Stimulated activated CD4-positive, alpha-beta T cell treated with anti-CD3 and anti-CD28 coated beads, Interleukin-1b, Interleukin-23, amount 100 ng/mL, for 1 hour (primary cell): ENCODE data around the gene RBFOX2.

Source experiments
- DNase-seq, 2 donors: peaks; one replicate each; pipeline ENCODE4 v3.0.0-alpha.2; 2020; ENCODE audit warnings: low read depth in 2 of 2

The RBFOX2 gene

DNA sequence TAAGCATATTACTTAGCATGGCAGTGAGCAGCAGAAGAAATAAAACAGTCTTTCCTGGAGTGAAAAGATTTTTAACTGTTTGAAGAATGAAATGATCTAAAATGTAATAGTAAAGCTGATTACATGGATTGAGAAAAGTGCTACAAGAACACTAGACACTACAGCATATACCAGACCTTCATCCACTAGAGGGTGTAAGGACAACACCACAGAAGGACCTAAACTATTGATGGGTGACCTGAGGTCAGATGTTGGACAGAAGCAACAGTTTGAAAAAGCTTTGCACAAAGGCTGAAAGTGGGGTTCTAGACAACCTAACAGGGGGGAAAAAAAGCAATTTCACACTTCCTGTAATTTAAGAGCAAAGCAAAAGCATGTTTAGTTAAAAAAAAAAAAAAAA is 97.7 kb downstream of the RBFOX2 start:
- no peak for DNase-seq

DNA sequence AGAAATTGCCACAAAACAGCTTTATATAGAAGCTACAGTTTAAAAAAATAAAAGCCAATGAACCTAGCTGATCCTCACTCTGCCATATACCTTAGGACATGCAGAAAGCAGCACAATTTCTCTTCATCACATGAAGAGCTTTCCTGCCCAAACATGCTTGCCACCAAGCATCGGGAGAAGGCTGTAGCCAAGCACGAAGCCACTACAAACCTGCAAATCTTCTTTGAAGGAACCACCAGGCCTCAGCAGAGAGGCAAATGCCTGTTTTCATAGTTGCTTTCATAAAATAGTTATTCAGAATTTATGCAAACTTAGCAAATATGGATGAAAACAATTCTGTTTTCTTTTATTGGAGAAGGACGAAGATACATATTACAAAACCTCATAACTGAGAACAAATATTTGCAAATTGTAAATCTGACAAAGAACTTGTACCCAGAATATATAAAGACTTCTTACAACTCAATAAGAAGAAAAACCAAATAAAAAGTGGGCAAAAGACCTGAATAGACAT is 100.3 kb downstream of the RBFOX2 start:
- no peak for DNase-seq

DNA sequence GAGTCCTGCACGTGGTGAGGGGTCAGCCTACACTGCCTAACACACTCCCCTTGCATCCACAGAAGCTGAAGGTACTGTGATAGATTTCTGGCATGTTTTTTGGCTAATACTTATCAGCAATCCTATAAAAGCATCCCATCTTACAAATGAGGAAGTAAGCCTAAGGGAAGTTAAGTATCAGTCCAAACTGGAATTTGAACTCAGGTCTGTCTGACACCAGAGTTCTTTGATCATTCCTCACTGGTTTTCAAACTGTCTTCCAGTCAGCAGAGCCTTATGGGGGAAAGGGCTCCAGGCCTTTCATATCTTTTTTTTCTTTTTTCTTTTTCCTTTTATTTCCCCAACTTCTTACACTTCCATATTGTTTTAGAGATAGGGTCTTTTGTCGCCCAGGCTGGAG is 105.6 kb downstream of the RBFOX2 start:
- no peak for DNase-seq

DNA sequence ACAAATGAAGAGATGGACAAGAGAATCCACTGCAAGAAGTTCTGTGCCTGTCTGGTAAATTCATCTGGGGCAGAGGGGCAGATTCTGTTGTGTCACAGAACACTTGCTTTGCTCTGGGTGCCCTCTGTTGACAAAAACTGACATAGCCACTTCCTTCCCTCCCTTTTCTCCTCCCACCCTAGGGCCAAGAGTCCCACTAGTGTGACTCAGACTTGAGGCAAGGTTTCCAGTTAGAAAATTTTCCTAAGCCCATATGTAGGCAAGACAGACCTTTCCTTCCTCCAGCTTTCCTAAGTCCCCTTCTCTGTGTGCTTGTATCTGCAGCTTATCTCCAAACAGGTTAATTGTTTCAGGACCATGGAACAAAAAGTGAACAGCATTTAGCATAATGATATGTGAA is 106.8 kb downstream of the RBFOX2 start:
- DNase-seq, result no peak

DNA sequence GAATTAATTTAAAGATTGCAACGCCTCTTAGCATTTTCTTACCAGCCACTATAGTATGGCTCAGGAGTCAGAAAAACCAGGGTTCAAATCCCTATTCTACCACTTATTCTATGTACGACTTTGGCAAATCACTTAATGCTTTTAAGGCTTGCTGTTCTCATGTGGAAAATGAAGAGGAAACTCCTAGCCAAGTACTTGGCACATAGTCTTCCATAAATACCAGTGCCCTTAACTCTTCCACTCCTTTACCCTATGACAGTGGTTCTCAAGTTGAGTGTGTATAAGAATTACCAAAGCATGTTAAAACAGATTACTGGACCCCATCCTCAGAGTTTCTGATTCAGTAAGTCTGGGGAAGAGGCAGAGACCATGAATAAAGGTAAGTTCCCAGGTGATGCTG is 107.6 kb downstream of the RBFOX2 start:
- no peak for DNase-seq

DNA sequence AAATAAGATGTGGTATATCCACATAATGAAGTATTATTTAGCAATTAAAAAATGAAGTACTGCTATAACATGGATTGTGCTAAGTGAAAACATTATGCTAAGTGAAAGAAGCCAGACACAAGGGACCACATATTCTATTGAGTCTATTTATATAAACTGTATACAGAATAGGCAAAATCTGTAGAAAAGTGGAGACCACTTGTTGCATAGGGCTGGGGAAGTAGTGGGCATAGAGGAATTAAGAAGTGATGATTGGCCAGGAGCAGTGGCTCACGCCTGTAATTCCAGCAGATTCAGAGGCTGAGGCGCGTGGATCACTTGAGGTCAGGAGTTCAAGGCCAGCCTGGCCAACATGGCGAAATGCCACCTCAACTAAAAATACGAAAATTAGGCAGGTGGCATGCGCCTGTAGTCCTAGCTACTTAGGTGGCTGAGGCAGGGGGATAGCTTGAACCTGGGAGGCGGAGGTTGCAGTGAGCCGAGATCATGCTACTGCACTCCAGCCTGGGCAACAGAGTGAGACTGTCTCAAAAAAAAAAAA is 109.6 kb downstream of the RBFOX2 start:
- DNase-seq, result no peak

DNA sequence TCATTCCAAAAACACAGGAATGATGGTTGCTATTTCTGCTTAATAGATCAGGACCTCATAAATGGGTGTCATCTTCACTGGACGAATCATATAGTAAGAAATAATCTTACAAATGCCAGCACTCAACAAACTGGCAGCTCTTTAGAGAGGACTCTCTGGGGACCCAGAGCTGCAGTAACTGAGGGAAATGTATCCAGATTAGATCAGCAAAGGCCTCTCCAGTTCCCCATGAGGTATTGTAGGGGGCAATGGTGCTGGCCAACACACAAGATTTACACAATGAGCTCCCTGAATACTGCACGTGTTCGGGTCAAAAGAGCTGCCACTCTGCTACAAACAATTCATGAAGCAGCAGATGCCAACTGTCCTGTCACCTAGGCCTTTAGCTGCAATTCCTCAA is 110.2 kb downstream of the RBFOX2 start:
- no peak for DNase-seq

DNA sequence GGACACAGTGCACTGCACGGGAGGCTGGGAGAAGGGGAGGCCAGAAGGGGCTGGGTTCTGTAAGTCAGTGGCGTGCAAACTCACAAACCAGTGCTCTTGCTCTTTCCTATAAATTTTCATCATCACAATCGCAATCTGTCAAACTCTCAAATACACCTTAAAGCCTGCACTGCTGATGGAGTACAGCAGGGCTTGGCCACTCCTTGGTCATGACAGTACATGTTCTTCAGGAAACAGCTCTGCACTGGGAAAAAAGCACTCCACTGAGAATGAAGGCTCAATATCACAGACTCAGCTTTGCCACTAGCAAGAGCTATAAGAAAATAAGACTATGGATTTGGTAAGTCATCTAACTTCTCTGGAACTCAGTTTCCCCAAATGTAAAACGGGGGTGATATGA is 111.0 kb downstream of the RBFOX2 start:
- DNase-seq, result no peak

DNA sequence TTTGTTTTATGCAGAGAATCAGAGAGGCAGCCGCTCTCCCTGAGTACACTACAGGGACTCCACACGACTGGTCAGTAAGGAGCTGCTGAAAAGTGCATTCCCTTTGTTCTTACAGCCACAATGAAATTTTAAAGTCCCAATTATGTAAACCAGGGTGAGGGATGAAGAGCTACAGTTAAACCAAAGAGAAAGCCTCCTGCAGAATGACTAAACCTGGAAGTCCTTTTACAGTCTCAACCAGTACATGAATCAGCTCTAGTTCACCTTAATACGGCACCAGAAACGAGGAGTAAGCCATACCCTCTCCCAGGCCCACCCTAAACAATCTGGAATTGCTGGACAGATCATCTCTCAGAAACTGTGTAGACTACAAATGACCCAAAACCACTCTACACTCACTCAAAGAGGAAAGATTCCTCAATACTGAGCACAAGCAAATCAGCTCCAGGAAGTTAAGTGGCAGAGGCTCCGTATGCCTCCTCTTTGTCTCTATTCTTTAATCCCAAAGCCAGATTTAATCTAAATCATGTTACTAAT is 113.1 kb downstream of the RBFOX2 start:
- DNase-seq, result no peak

DNA sequence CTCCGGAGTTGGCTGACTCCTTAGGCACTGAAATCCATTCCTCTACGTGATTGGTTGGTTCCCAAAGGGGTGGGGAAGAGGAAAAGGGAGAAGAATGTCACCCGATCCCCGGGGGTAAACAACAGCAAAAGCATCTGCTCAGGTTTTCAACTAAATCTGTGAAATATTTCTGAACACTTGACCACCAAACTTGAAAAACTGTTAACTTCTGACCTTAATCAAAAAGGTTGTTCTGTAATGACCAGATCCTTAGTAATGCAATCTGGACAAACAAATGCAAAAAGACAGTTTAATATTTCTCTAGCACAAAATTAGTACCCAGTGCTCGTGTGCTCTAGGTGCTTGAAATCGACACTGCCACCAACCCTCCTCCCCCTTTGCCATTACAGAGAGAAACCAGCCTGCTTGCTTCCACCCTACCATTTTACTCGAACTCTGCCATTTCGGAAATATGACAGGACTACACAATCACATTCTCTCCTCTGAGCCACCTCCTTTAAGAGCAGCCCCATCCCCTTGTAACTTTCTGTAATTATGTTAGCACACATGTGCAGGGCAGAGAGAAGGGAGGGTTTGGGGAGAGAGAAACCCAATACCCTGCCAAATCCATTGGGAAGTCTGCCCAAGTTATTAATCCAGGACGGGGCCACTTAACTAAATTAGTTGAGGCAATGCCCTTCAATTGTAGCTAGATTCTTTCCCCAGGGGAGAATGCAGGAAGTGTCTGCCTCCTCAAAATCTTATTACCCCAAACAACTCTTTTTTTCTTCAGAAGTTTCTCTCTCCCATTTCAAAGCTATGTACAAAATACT is 113.8 kb downstream of the RBFOX2 start:
- DNase-seq, result no peak

DNA sequence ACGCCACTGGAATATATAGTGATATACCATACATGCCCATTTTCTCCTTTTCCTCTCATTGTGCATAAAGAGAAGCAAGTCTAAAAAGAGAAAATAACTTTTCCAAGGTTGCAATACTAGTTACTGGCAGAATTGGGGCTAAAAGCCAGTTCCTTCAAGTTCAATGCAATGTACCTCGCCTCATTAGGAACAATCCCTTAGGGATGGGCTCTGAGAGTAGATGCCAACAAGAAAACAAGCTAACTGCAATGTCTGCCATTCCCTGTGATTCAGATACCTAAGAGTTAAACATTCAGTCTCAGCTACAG is 114.3 kb downstream of the RBFOX2 start:
- no peak for DNase-seq

DNA sequence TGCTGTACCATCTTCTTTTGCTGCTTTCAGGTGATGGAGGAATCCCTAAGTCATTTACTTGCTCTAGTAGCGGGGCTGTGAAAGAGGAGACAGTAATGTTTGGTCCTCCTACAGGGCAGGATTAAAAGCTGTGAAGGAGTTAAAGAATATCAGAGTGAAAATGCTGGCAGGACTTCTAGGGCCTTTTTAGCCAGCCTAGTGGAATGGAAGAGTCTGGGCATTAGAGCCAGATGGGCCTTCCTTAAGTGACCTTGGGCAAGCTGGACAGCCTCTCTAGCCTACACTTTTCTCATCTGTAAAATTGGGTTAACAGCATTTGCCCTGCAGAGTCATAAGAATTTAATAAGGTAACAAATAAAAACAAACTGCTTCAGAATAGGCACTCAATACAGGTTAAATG is 114.7 kb downstream of the RBFOX2 start:
- no peak for DNase-seq

DNA sequence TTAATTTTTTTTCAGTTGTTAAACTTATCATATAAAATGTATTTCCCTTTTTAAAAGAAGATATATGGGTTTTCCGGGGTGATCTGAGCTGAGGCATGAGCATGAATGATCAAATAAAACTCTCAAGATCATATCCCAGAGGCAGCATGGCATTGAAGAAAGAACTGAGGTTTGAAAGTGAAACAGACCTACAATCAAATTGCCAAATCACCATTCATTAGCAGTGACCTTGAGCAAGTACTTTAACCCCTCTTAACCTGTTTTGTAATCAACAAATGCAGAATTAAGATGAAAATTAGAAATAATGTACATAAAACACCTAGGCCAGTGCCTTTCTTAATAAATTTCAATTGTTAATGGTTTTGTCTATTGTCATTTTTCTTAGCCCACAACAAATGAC is 116.0 kb downstream of the RBFOX2 start:
- DNase-seq, result no peak

DNA sequence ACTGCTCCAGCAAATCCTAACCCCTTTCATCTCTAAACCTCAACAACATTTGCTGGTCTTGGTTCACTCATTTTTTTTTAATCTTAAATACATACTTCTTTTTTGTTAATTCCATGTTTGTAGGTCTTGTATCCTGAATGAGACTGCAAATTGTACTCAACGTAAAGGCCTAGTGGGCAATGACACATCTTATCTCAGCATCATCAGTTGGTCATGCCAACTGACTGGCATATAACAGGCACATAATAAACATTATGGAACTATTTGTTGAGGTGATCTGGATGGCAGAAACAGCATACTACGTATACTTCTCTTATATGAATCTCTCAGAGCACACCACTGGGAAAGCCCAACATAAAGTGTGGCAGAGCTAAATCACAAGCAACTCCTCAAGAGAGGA is 116.7 kb downstream of the RBFOX2 start:
- DNase-seq, result no peak

DNA sequence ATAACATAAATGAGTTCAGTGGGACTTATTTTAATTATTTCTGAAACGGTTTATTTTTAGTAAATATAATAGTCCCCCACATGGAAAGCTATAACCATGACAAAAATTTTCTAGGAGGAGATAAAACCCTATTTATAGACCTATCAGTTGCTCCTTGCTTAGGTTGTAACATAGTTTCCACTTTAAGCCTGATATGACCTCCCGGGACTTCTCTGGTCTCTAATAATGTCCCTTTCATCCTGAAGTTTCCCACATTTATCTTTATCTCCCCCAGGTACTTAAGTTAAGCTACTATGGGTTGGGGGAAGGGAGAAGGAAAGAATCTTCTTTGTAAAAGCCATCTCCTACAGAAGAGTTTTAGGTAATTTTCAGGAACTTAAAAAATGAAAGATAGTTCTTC is 117.7 kb downstream of the RBFOX2 start:
- DNase-seq, result no peak

DNA sequence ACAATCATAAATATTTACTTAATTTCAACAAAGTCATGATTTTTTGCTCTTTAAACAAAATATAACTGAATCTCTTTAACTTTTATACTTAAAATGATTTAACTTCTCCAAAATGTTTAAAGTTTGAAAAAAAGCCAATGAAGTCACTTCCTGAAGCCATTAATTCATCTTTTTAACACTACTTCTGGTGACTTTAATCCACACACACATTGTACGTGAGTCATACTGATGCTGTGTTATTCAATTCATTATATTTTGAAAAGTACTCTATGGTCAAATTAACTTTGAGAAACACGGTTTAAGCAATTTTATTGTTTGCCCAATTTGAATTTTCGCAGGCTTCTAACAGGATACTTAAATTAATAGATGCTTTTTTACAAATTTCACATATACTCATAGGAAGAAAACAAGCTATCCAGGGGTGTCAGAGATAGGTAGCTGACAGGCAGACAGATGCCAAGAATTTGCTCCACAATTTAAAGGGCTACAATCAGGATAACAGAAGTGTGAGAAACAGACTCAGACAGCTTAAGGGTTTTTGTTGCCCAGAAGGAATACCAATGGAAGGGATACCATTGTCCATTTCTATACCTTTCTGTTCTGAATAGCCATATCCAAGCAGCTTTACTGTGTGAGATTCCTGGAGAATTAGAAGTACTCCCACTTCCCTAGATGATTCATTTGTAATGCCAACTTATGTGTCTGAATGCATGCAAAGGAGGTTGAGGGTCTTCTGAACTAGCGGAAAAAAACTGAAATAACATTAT is 118.4 kb downstream of the RBFOX2 start:
- no peak for DNase-seq

DNA sequence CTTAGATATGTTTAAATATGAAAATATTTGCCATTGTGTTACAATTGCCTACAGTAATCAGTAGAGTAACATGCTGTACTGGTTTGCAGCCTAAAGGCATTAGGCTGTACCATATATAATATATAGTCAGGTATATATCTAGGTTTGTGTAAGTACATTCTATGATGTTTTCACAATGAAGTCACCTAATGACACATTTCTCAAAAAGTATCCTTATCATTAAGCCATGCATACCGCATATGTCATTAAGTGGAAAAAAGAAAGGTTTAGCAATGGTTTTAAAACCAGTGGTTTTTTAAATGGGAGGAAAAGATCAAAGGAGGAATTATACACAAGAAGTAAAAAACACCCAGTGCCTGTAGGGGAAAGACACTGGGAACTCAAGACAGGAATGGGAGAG is 122.7 kb downstream of the RBFOX2 start:
- no peak for DNase-seq

DNA sequence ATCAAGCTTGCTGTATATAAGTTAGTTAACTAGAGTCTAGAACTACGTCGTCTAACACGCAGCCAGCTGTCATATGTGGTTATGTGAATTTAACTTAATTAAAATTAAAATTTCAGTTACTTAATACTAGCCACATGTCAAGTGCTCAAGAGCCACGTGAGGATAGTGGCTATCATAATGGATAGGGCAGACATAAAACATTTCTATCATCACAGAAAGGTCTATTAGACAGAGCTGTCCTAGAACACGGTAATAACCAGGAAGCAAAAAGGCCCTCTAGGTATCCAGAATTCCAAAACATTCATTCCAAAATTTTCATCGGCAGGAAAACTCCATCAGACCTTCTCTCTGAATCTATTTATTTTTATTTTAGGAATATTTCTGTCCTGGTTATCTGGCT is 123.9 kb downstream of the RBFOX2 start:
- no peak for DNase-seq

DNA sequence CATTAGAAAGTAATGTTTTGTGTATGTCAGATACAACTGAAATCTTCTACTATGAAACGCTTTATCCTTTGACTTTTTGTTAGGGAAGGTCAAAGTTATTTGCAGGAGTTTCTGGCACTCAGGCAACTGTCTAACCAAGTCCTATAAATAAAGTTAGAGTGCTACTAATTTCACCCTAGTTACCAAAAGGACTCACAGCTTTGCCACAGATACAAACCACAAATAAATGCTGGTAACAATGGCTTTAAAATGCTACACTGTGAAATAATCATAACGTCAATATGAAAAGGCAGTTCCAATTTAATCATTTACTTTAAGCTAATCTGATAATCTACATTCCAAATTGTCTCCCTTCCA is 124.3 kb downstream of the RBFOX2 start:
- no peak for DNase-seq

DNA sequence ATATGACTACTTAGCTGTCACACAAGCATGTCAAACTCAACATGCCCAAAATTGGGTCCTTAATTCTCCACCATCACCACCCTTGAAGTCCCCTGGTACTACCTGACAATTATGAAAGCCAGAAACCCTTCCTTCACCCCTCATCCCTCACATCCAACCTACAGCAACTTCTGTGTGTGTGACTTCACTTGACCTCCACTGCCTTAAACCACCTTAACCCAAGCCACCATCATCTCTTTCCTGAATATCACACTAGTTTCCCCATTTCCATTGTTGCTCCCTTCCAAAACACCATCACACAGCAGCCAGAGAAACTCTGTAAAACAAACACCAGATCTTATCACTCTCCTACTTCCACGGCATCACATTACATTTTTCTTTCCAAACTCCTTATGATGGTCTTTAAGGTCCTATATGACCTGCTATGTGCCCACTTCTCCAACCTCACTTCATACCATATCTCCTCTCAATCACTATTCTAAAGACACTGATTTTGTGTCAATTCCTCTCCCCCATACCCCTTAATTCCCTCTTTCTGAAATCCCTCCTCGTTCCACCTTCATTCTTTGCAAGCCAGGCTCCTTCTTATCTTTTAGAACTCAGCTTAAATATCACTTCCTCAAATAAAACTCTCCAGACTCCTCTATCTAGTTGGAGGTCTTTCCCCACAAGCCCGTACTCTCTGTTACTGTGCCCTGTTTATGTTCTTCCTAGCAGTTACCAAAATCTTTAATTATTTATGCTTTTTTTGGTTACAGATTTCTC is 124.9 kb downstream of the RBFOX2 start:
- DNase-seq, result no peak

DNA sequence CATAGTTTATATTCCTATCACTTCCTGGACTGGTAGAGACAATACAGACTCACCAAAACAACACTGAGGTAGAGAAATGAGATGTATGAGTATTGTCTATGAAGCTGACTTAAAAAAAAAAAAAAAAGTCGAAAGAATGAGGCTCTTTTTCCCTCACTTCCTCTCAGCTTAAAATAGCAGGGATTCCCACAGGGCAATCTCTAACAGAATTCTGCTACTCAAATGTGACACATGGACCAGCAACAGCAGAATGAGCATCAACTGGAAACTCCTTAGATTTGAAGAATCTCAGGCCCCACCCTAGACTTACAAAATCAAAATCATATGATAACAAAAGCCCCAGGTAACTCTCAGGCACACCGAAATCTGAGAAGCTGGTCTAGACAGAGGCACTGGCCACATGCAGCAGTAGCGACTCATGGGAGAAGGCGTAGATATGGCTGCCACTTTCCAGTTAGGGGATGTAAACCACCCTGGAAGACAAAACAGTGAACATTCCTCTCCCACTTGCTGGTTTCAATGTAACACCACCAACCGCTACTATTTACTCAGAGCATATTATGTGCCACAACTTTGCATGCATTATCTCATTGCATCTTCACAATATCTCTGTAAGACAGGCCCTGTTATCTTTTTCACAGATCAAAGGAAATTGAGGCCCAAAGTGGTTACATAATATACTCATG is 128.0 kb downstream of the RBFOX2 start:
- no peak for DNase-seq

DNA sequence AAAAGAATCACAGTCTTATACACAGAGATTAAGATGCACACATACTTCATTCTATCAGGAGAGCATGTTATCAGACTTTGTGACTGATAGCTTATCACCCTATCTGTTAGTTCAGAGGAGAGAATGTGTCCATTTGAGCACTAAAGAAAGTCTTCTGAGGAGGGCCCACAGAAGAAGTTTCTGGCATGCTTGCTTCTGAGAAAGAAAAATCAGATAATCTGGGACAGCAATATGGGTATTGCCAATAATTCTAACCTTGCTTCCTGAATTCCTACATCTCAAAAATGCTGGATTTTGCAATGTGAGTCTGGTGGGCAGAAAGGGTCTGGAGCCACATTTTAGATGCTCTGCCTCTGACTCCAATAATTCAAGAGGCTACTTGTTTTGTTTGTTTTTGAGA is 128.9 kb downstream of the RBFOX2 start:
- DNase-seq, result no peak
